ENCODE results near the gene LYRM2.

The LYRM2 gene

GRCh38 chr6:89589297-89590025 lies 49.1 kb downstream of the LYRM2 start:
- DNase-seq: no peak

GRCh38 chr6:89585154-89585553 lies 53.4 kb downstream of the LYRM2 start:
- DNase-seq: no peak

- DNase-seq: no peak
These were observed 54.0 kb downstream of the LYRM2 start for GRCh38 chr6:89584539-89584938.

GRCh38 chr6:89583559-89583958 lies 55.0 kb downstream of the LYRM2 start:
- no peak for DNase-seq

- no peak for DNase-seq
These were observed 55.8 kb downstream of the LYRM2 start for GRCh38 chr6:89582669-89583325.

GRCh38 chr6:89581689-89582088 lies 56.9 kb downstream of the LYRM2 start:
- DNase-seq: no peak

- DNase-seq: no peak
These were observed 57.4 kb downstream of the LYRM2 start for GRCh38 chr6:89580997-89581666.

GRCh38 chr6:89575562-89575960 lies 63.0 kb downstream of the LYRM2 start:
- no peak for DNase-seq

GRCh38 chr6:89574910-89575561 lies 63.5 kb downstream of the LYRM2 start:
- DNase-seq: no peak

- no peak for DNase-seq
These were observed 70.7 kb downstream of the LYRM2 start for GRCh38 chr6:89567630-89568390.

GRCh38 chr6:89566930-89567629 lies 71.5 kb downstream of the LYRM2 start:
- no peak for DNase-seq

- DNase-seq: no peak
These were observed 72.3 kb downstream of the LYRM2 start for GRCh38 chr6:89566008-89566800.

GRCh38 chr6:89564752-89565427 lies 73.7 kb downstream of the LYRM2 start:
- DNase-seq: no peak

GRCh38 chr6:89563866-89564265 lies 74.7 kb downstream of the LYRM2 start:
- no peak for DNase-seq

- DNase-seq: no peak
These were observed 76.2 kb downstream of the LYRM2 start for GRCh38 chr6:89562093-89562973.

- DNase-seq: no peak
These were observed 79.1 kb downstream of the LYRM2 start for GRCh38 chr6:89559487-89559886.

GRCh38 chr6:89555806-89556205 lies 82.7 kb downstream of the LYRM2 start:
- no peak for DNase-seq

GRCh38 chr6:89555031-89555430 lies 83.5 kb downstream of the LYRM2 start:
- no peak for DNase-seq

GRCh38 chr6:89554106-89554505 lies 84.4 kb downstream of the LYRM2 start:
- no peak for DNase-seq

- DNase-seq: no peak
These were observed 85.1 kb downstream of the LYRM2 start for GRCh38 chr6:89553431-89553830.
